Kidney (tissue), 14 donors: ENCODE data around the gene KHDRBS2. TPM values are rescaled to one million over a fixed set of nuclear protein-coding genes. Genes with fewer than 3 reads are reported as not detected.

ENCODE experiments used
- DNase-seq, 5 donors: peaks; one replicate each; pipeline ENCODE4 v3.0.0-alpha.2; 2013 to 2020
- FAIRE-seq: peaks from 2 replicates; lab custom pipeline; 2012; peaks lifted over from hg19 to GRCh38; lab: Jason Lieb, UNC
- H3K27ac ChIP-seq, 2 donors: one replicate each; pipeline ENCODE4 v1.7.0; 2013; ENCODE audit warnings: low read depth in 2 of 2, low read length in 2 of 2, inconsistent platforms in 1 of 2
- H3K27me3 ChIP-seq: one replicate; pipeline ENCODE4 v1.7.1; 2013; ENCODE audit warnings: low read length, inconsistent platforms; ENCODE audit not compliant: control insufficient read depth, insufficient read depth
- H3K36me3 ChIP-seq, 3 donors: one replicate each; pipeline versions ENCODE4 v1.7.0 to v1.7.1; 2013; ENCODE audit warnings: low read length in 3 of 3, control low read depth in 1 of 3, inconsistent platforms in 1 of 3; ENCODE audit not compliant: insufficient read depth in 3 of 3, control insufficient read depth in 2 of 3
- H3K4me1 ChIP-seq, 3 donors: one replicate each; pipeline versions ENCODE4 v1.7.0 to v1.7.1; 2013; ENCODE audit warnings: low read length in 3 of 3, inconsistent platforms in 1 of 3, low read depth in 1 of 3; ENCODE audit not compliant: control insufficient read depth in 2 of 3, insufficient read depth in 2 of 3
- H3K4me3 ChIP-seq, 3 donors: one replicate each; pipeline versions ENCODE4 v1.7.0 to v1.8.1; 2013; ENCODE audit warnings: low read length in 3 of 3, control low read depth in 1 of 3, inconsistent platforms in 1 of 3
- H3K9ac ChIP-seq, 3 donors: one replicate each; pipeline versions ENCODE4 v1.7.0 to v1.7.1; 2013; ENCODE audit warnings: low read length in 3 of 3, control low read depth in 1 of 3, inconsistent platforms in 1 of 3
- H3K9me3 ChIP-seq, 3 donors: one replicate each; pipeline versions ENCODE4 v1.7.0 to v1.7.1; 2013; ENCODE audit warnings: low read length in 3 of 3, control low read depth in 1 of 3, inconsistent platforms in 1 of 3; ENCODE audit not compliant: control insufficient read depth in 2 of 3, insufficient read depth in 1 of 3
- intact Hi-C: fragments of 100-400 bp; cut with DNase I; formaldehyde crosslinking; loops from one replicate; pipeline ENCODE4 v1.11.1; 2022
- polyA plus RNA-seq: library from polyadenylated mRNA; stranded (reverse); fragments of 350-450 nt; fragmentation: Illumina TruSeq; extraction: RNeasy Lipid Tissue Mini Kit (QIAGEN cat#74804); gene quantifications from one replicate; pipeline ENCODE4 v1.2.3, GENCODE V29; 2014; ENCODE audit warnings: low read depth, low replicate concordance; ENCODE audit not compliant: insufficient read depth
- total RNA-seq: library from RNA; stranded (reverse); fragmentation: NEBNext Ultra II Directional; extraction: Animal tissue kit (Norgen Biotek cat#: 25700); gene quantifications from one replicate; pipeline ENCODE4 v1.2.1, GENCODE V29; 2021
- TF ChIP-seq, protein P1 (sequence below): IDR thresholded peaks from 3 replicates; pipeline ENCODE4 v1.5.1; 2012; ENCODE audit warnings: mild to moderate bottlenecking, moderate library complexity, borderline replicate concordance; ENCODE audit not compliant: insufficient read depth; ENCODE audit errors: extremely low read depth
- donor health status: control.
- donor health status: control.
- donor health status: control.
- donor health status: control.
- donor health status: control.
- donor health status: DM: yes; HTN: yes; CAD: no.
- donor health status: Normal renal cell carcinoma (clear cell type).

The KHDRBS2 gene
- total and polyA plus RNA-seq, 2 donors from 2014 or later: 0.76 TPM; not detected in 1

DNA sequence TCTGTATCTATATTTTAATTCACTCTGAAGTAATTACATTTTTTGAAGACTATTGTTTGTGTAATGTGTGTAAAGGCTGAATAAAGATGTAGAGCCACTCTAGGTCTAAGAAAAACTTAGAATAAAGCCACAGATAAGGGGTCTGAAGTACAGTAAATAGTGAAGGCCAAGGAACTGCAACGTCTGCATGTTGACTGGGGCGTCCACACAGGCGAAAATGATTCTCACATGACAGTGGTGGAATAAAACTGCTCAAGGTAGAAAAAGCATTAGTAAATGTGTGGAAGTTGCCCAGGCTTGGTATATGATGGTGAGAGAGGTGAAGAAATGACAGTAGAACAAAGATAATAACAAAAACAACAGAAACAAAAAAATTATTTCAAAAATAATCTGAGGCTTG, 196.2 kb downstream of the KHDRBS2 start:
- FAIRE-seq: no peak

DNA sequence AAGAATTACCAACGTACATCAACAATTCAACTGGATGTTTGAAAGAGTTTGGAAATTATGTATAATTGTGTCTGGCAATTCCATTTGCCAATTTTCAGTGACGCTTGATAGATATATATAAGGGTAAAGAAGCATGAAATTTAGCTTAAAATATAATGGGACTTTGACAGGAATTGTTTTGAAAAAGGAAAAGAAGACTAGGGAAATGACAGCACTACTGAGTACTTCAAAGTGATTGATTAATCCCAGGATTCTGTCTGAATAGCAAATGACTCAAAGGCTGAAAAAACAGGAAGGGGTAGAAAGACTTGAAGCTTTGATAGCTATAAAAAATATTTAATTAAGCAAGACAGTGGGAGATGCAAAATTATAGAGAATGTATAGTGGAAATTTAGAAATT, 200.0 kb downstream of the KHDRBS2 start:
- intact Hi-C loops: no loop called here
- H3K27me3 ChIP-seq: no peaks in the 10 kb centered on the region
- no peak overlapping the region for H3K4me3 ChIP-seq
- H3K4me1 ChIP-seq: no peaks in the 10 kb centered on the region
- DNase-seq (no peak), FAIRE-seq (no peak)
- TF ChIP-seq, protein P1, sequence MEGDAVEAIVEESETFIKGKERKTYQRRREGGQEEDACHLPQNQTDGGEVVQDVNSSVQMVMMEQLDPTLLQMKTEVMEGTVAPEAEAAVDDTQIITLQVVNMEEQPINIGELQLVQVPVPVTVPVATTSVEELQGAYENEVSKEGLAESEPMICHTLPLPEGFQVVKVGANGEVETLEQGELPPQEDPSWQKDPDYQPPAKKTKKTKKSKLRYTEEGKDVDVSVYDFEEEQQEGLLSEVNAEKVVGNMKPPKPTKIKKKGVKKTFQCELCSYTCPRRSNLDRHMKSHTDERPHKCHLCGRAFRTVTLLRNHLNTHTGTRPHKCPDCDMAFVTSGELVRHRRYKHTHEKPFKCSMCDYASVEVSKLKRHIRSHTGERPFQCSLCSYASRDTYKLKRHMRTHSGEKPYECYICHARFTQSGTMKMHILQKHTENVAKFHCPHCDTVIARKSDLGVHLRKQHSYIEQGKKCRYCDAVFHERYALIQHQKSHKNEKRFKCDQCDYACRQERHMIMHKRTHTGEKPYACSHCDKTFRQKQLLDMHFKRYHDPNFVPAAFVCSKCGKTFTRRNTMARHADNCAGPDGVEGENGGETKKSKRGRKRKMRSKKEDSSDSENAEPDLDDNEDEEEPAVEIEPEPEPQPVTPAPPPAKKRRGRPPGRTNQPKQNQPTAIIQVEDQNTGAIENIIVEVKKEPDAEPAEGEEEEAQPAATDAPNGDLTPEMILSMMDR: no peak
- no peaks in the 10 kb centered on the region for H3K36me3 ChIP-seq
- no peak overlapping the region for H3K27ac ChIP-seq
- H3K9ac ChIP-seq: no peak overlapping the region
- H3K9me3 ChIP-seq: no peaks in the 10 kb centered on the region

More for the DNA sequence above, 196.2 kb downstream of the KHDRBS2 start:
- no peak overlapping the region for H3K9ac ChIP-seq
- no peaks in the 10 kb centered on the region for H3K9me3 ChIP-seq
- H3K27me3 ChIP-seq: no peaks in the 10 kb centered on the region
- H3K27ac ChIP-seq: no peak overlapping the region
- no peak overlapping the region for H3K4me3 ChIP-seq
- intact Hi-C loops: no loop called here
- TF ChIP-seq, protein P1: no peak
- no peaks in the 10 kb centered on the region for H3K36me3 ChIP-seq
- no peaks in the 10 kb centered on the region for H3K4me1 ChIP-seq
- DNase-seq: no peak

DNA sequence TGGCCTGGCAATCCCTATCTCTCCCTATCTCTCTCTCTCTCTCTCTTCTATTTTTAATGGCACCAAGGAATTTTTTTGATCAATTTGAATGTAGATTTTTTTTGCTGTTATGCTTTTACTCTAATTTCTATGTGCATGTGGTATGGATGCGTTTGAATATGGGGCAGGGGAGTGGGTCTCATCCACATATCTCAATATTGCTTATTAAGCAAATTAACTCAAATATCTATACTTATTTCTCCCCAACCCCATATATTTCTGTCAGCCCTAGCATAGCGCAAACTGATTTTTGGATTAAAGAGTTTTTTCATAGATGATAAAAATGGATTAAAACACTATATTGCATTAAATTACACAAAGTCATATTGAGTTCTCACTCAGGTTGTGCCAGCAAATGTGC, 210.2 kb downstream of the KHDRBS2 start:
- H3K36me3 ChIP-seq: no peaks in the 10 kb centered on the region
- H3K27ac ChIP-seq: no peak overlapping the region
- no peak for FAIRE-seq
- intact Hi-C loops: no loop called here
- TF ChIP-seq, protein P1: no peak
- no peak for DNase-seq
- no peaks in the 10 kb centered on the region for H3K4me1 ChIP-seq
- no peak overlapping the region for H3K4me3 ChIP-seq
- H3K9ac ChIP-seq: no peak overlapping the region
- H3K9me3 ChIP-seq: no peaks in the 10 kb centered on the region
- H3K27me3 ChIP-seq: no peaks in the 10 kb centered on the region

DNA sequence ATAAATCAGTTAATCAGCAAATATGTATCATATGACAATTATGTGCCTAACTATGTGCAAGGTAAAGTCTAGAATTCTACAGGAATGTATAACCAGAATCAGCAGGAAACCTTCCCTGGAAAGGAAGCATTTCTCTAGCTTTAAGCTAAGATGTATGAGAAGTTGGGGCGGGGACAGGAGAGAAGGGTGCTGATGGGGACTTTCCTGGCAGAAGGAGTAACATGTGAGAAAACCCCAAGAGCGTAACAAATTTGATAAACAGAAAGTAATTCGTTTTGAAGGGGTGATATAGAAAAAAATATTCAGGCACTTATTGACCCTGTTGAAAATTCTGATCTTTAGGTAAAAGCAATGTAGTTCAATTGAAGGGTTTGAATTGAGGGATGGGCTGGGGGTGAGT, 226.1 kb downstream of the KHDRBS2 start:
- Histone ChIP-seq H3K9me3 (no peaks in the 10 kb centered on the region), H3K27ac (no peak overlapping the region), H3K27me3 (no peaks in the 10 kb centered on the region), H3K4me1 (no peaks in the 10 kb centered on the region), H3K9ac (no peak overlapping the region), H3K36me3 (no peaks in the 10 kb centered on the region), H3K4me3 (no peak overlapping the region)
- DNase-seq (no peak), FAIRE-seq (no peak)
- intact Hi-C loops: no loop called here
- TF ChIP-seq, protein P1: no peak
